Endometrial microvascular endothelial cells (primary cell): ENCODE measurements around the gene SMIM38. TPM values are rescaled to one million over a fixed set of nuclear protein-coding genes. Genes with fewer than 3 reads are reported as not detected.

ENCODE experiments used
- in situ Hi-C: cut with HindIII; loops from 2 replicates; pipeline ENCODE4 v1.10.0; 2017; ENCODE audit warnings: low sequenced_read_pairs, low pct_unique_long_range_greater_than_20kb; ENCODE audit errors: inconsistent ontology term
- total RNA-seq: library from RNA; depleted of rRNA; stranded (reverse); fragments of >200 nt; gene quantifications from one replicate; pipeline ENCODE4 v1.2.3, GENCODE V29; 2015; ENCODE audit errors: inconsistent ontology term

SMIM38 gene
- total RNA-seq, 1 donor from 2014 or later, result not detected

GRCh38 chr11:69167916-69168691, 12.4 kb downstream of the SMIM38 start:
- in situ Hi-C loops, result no loop called here

DNA sequence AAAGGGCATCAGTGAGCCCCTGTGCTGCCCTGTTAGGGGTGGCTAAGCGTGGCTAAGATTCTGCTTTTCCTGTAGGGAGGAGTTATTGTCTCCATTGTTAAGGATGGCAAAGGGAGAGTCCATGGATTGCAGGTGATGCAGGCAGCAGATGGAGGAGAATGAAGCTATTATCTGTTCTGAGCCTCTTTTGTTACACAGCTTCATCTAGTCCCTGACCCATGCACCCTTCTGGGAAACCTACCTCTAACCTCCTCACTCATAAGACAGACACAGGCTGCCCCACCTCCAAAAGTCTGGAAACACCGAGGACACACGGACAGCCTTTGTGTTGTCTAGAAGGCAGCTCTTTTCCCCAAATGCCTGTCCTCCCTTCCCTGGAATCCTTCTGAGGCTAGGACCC, 13.7 kb downstream of the SMIM38 start:
- in situ Hi-C loops, result no loop called here

GRCh38 chr11:69170704-69171103, 15.0 kb downstream of the SMIM38 start:
- in situ Hi-C loops, result no loop called here

DNA sequence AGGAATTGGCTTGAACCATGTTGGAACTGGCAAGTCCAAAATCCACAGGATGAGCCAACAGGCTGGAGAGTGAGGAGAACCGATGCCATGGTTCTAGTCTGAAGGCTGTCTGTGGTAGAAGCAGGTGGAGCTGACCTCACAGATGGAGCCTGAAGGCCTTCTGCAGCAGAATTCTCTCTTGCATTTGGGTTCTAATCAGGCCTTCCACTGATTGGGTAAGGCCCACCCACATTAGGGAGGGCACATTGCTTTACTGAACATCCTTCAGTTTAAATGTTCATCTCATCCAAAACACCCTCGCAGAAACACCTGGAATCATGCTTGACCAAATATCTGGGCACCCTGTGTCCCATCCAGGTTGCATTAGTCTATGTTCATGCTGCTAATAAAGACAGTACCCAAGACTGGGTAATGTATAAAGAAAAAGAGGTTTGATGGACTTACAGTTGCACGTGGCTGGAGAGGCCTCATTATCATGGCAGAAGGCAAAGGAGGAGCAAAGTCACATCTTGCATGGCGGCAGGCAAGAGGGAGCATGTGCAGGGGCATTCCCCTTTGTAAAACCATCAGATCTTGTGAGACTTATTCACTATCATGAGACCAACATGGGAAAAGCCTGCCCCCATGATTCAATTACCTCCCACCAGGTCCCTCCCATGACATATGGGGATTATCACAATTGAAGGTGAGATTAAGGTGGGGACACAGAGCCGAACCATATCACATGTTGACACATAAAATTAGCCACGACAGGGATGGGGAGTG, 15.9 kb downstream of the SMIM38 start:
- in situ Hi-C loops, result no loop called here

DNA sequence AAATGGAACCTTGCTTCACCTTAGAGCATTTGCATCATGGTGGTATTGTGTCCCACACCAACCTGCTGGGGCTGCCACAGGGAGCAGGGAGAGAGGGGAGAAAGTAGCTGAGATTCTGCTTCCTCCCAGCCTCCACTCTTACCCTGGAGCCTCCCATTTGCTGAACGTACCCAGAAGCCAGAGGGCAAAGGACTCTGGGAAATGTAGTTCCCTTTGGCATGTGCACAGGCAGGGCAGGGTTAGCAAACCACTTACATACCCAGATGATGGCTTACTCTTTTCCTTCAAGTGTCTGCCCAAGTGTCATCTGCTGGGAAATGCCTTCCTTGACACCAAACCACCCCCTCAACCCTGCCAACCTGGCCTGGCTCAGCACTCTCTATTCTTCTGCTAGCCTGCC, 16.9 kb downstream of the SMIM38 start:
- in situ Hi-C loops, result no loop called here

DNA sequence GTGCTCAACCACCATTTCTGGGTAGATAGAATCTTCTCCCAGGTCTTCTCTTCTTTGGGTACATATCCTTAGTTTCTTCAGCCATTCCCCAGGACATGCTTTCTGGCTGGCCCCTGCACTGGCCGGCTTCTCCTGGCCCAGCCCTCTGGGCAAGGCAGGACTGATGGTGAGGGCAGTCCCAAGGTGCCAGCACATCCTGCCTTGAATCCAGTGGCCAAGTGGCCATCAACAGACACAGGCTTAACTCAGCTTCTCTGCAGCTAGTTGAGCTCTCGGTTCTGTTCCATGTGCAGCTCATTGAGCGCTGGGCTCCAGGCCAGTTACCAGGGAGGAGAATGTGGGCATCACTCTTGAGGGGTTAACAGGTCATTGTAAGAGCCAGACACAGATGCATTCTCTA, 17.6 kb downstream of the SMIM38 start:
- in situ Hi-C loops, result no loop called here

DNA sequence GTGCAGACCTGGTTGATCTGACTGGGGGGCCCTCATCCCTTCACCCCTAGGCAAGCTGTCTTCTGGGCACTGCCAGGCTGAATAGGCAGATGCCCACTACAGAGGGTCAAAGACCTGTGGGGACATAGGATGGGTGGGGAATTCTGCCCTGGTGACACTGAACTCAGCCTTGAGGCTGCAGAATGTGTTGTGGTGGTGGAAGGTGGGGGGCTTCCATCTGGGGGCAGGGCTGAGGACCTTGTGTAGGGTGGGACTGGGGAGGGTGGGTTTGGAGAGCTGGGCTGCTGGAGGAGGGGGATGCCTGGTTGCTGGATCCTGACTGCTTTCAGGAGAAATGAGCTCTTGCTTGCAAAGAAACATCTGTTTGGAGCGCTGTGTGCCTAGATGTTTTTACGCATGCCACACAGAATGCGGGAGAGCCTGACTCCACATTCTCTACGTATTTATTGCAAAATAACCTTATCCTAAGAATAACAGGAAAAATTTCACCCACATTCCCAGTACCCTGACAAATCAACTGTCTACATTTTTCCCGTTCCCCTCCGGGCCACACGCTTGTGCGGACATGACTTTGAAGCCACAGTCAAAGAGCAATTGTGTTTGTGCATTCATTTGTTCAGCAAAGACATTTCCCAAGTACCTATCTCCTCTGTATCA, 18.3 kb downstream of the SMIM38 start:
- in situ Hi-C loops, result no loop called here

DNA sequence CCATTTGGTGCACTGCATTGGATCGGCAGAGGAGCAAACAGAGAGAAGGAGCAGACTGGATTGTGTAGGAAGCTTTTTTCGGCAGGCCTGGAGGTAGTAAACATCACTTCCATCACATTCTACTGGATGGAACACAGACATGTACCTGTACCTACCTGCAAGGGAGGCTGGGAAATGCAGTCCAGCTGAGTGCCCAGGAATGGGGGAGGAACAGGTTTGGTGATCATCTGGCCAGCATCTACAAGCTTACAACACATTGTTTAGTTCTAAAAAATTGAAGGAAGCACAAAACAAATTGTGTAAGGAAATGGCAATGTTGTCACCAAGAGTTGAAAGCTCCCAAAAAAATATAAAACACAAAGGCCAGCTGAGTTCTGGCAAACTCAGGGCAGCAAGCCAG, 19.1 kb downstream of the SMIM38 start:
- in situ Hi-C loops, result no loop called here

GRCh38 chr11:69178819-69179482, 23.2 kb downstream of the SMIM38 start:
- in situ Hi-C loops, result no loop called here

GRCh38 chr11:69180226-69180625, 24.5 kb downstream of the SMIM38 start:
- in situ Hi-C loops, result no loop called here

DNA sequence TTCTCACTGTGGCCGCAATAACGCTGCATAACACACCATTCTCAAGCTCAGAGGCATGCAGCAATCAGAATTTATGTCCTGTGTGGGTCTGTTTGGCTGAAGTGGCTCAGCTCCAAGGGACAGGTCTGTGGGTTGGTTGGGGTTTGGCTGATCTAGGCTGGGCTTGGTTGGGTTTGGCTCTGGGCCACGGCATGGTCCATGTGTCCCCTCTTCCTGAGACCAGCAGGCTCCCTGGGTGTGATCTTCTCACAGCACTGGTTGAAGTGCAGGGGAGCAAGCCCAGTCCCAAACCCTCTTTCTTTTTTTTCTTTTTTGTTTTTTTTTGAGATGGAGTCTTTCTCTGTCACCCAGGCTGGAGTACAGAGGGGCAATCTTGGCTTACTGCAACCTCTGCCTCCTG, 25.0 kb downstream of the SMIM38 start:
- in situ Hi-C loops, result no loop called here

DNA sequence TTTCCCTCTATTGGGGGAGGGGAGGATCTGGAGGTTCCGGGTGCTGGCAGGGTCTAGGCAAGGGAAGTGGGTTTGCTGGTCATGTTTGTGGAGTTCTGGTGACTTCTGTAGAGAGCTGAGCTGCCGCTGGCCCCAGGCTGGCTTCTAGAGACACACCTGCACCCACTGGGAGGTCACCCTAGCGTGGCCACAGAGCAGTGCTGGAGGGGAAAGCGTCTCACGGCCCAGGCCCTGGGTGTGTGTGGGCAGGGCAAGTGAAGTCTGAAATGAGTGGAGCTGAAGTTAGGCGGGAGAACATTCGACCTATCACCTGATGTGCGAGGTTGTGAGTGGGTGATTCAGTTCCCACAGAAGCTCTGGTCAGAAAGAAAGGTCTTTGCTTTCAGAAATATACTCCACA, 27.9 kb downstream of the SMIM38 start:
- in situ Hi-C loops, result no loop called here

DNA sequence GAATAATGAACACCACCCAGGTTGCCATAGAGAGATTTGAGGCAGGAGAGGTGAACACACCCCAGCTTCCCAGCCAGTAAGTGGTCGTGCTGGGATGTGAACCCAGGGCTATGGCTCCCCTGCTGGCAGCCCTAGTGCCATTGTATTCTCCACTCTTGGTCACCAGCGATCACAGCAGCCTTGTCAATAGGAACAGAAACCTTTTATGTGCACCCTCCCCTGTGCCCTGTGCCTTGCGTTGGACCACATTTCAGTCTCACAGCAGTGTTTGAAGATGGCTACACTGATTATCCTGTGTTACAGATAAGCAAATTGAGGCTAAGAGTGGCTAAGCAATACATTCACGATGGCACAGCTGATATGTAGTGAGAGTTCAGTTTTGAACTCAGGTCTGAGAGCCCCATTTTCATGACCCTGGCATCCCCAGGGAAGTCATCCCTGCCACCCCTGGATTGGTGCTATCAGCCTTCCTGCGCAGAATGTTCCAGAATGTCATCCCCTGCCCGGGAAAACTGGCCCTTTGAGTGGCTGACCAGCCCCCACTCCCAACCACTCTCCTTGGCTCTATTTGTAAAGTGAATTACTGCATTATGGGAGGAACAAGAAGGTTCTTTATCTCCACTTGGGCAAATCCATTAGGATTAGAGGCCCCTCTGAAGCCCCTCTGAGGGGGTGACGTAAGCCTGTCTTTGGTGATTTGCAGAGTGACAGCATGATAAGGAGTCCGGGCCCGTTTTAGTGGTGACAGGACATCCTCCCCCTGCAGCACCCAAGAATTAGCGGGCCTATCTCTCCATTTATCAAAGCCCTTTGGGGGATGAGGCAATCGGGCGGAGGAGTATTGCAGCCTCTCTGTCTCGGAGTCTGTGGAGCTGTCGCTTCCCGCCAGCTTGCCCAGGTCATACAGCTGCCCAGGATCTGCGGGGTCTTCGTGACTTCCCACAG, 30.9 kb downstream of the SMIM38 start:
- in situ Hi-C loops, result no loop called here

DNA sequence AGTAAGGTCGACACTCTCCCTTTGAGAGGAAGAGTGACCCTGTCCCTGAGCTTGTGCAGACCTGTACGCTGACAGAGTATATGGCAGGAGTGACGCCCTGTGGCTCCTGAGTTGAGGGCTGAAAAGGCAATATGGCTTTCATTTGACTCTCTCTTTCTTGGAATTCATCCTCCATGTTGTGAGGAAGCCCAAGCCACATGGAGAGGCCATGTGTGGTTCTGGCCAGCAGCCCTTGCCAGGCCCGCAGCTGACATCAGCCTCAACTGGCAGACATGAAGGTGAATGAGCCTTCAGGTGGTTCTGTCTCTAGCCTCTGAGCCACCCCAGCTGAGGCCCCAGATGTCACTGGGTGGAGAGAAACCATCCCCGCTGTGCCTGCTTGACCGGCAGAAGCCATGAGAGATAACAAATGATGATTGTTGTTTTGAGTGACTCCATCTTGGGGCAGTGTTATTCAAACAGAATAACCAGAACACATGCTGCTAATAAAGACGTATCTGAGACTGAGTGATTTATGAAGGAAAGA, 31.9 kb downstream of the SMIM38 start:
- in situ Hi-C loops, result no loop called here

- in situ Hi-C loops, result no loop called here
These were observed 33.3 kb downstream of the SMIM38 start for GRCh38 chr11:69189059-69189458.

- in situ Hi-C loops, result no loop called here
These were observed 35.2 kb downstream of the SMIM38 start for GRCh38 chr11:69190796-69191536.

GRCh38 chr11:69192301-69192721, 36.6 kb downstream of the SMIM38 start:
- in situ Hi-C loops, result no loop called here
